GM18526 (cell line): ENCODE measurements around the gene TTLL13.

ENCODE experiments used
- POLR2A ChIP-seq: IDR thresholded peaks from 3 replicates; pipeline ENCODE4 v1.6.1; 2011; ENCODE audit not compliant: insufficient read length; ENCODE audit errors: extremely low read depth

Gene TTLL13

DNA sequence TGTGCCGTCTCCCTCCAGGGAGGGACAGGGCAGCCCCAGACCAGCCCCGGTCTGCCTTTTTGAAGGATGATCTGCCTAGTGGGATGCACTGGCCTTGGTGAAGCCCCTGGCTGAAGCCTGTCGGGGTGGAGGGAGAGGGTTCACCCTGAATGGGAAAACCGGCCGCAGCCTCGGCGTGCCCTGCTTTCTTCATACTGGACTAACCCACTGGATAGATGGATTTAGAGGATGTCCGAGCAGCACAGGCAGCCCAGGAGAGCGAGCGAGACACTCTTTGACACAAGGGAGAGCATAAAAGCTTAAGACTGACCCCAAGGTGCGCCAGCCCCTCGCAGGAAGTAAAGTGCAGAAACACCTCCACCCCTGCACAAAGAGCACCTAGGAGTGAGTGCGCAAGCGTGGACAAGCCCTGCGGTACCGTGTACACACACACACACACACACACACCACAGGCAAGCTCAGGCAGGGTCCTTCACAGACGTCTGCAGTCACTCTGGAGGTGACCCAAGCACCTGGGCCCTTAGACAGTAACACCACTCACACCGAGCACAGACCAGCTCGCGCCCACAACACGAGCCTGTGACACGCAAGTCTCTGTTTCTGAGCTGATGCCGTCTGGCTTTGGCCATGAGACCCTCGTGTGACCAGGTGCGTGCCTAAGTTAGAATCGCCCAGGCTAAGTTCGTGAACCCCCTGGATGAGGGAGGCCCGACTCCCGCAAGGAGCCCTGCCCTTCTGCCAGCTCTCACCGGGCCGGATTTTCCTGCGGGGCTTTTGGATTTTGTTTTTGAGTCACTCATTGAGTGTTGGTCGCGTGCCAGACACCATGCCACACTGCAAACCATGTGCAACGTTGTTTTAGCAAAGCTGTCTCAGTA, 36.9 kb upstream of the TTLL13 start:
- TF ChIP-seq POLR2A: no peak

DNA sequence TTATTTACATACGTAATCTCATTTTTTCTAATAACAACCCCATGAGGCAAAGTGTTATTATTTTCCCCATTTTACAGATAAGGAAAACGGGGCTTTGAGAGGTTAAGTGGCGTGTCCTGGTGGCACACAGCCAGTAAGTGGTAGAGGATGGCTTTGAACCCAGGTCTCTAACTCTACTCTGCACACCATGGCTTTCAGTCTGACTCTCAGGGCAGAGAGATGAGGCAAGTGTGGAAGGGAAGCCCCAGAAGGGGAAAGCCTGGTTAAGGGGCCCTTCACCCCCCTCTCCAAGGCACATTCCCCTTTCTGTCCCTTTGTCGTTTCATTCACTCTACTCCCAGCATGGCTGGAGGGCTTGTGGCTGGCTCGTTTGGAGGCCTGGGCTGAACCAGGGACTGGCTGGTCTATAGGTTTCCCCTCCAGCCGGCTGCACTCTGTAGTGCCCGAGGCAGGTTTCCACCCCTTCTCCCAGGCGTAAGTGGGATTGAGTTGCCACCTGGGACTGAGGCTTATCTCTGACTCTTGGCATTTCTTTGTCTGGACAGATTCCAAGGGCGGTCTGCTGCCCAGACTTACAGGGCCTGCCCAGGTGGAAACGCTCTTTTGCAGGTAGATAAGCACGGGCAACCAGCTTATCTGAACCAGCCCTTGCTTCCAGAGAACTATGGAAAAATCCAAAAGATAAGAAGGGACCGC, 36.1 kb upstream of the TTLL13 start:
- no peak for TF ChIP-seq POLR2A

DNA sequence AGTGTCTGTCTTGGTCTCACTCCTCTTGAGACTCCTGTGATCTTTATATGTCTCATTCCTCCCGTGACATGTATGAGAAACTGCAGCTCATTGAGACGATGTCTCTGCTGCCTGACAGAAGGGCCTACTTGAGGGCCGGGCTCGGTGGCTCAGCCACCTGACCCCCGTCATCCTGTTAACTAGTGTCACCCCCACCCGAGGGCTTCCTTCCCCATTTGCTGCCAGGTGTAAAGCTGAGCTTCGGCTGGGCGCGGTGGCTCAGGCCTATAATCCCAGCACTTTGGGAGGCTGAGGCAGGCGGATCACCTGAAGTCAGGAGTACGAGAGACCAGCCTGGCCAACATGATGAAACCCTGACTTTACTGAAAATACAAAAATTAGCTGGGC, 35.5 kb upstream of the TTLL13 start:
- no peak for TF ChIP-seq POLR2A

DNA sequence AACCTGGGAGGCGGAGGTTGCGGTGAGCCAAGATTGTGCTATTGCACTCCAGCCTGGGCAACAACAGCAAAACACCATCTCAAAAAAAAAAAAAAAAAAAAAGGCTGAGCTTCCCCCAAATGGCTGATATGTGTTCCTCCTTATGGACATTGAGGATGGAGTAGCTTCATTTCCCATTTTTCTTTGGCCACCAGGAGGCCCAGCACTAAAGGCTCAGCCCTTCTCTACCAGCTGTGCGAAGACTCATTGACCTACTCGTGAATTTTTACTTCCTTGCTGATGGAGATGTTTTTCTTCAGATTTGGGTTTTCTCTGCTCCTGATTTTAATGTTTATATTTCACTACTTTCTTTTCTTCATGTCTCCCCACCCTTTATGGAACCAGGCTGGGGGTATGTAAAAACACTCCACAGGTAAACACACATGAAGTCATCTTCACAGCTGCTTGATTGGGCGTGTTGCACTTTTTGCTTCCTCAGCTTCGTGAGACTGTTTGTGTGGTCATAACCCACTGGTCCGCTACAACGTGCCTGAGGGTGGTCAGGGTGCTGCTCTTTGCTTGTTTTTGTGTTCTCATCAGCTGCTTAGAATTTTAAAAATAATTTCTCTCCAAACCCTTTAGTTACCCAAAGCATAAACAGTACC, 34.7 kb upstream of the TTLL13 start:
- TF ChIP-seq POLR2A: no peak

DNA sequence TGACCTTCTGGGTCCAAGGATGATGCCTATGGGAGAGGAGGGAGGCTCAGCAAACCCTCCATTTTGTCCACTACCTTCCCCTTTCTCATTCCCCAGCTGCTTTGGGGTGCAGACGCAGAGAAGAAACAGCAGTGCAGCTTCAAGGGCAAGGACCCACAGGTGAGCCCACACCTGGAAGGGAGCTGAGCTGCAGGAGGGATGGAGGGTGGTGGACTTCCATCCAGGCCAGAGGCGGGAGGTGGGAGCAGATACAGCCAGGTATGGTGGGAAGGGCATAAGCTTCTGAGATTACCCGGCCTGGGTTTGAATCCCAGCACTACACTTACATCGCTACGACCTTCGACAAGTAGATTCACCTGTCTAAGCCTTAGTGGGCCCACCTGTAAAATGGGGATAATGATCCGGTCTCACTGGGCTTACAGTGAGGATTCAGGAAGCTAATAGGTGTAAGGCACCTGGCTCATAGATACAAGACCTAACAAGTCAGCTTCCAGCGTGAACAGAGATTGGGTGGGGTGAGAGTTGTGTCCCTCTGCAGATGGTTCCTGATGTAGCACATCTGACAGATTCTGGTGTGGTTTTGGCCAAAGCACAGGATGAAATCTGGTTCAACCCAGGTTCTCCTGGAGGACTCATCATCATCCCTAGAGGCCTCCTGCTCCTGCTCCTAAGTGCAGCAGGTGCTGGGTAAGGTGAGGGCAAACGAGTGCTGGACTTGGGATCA, 31.5 kb upstream of the TTLL13 start:
- no peak for TF ChIP-seq POLR2A

DNA sequence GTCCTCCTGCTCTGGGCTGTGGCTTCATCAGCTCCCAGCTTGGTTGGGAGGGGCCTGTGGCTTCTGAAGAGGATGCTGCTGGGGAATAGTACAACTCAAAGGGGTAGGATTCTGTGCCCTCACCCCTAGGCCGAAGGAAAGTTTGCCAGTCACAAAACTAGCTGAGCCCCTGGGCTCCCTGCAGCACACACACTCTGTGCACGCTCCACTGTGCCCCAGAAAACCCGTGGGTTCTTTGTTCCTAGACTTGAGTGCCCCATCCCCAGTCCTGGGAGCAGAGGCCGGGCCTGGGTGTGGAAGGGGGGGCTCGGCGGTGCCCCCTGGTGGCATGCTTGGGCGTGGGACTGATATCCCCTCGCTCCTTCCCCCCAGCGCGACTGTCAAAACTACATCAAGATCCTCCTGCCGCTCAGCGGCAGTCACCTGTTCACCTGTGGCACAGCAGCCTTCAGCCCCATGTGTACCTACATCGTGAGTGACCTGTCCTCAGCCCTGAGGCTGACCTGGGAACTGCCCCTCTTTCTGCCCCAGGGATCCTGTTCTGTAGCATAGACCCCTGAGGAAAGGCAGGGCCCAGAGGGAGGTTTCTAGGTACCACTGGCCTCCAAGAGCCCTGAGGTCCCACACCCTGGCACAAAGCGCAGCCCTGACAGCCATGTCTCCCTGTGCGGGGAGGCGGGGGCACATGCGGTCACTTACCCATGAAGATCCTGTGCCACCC, 29.8 kb upstream of the TTLL13 start:
- no peak for TF ChIP-seq POLR2A

DNA sequence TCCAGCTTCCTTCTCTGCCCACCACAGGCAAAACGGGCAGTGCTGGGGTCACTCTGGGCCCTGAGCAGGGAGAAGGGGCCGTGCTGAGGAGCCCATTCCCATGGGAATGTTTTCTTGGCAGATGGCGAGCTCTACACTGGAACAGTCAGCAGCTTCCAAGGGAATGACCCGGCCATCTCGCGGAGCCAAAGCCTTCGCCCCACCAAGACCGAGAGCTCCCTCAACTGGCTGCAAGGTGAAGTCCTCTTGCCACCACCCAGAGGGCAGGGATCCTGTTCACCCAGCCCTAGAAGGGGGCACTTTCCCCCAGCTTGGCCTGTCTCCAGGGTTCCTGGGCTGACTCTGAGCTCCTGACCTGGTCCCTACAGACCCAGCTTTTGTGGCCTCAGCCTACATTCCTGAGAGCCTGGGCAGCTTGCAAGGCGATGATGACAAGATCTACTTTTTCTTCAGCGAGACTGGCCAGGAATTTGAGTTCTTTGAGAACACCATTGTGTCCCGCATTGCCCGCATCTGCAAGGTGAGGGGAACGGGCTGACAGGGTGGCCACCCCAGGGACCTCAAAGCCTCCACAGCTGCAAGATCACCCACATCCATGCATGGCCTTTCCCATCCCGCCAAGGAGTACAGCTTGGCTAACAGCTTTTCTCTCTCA, 28.0 kb upstream of the TTLL13 start:
- TF ChIP-seq POLR2A: no peak

DNA sequence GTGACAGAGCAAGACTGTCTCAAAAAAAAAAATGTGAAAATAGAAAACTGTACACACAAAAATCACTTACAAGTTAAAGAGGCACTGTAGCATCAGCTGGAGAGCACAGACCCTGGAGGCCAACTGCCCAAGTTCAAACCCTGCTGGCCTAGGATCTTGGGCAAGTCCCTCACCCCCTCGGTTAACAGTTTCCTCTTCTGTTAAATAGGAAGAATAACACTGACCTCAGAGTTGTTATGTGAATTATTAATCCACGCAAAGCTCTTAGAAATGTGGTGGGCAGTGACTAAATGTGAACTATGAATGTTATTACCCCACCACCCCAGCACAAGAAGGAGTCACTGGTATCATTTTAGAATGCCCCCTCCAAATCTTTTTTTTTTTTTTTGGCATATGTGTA, 26.8 kb upstream of the TTLL13 start:
- TF ChIP-seq POLR2A: no peak

DNA sequence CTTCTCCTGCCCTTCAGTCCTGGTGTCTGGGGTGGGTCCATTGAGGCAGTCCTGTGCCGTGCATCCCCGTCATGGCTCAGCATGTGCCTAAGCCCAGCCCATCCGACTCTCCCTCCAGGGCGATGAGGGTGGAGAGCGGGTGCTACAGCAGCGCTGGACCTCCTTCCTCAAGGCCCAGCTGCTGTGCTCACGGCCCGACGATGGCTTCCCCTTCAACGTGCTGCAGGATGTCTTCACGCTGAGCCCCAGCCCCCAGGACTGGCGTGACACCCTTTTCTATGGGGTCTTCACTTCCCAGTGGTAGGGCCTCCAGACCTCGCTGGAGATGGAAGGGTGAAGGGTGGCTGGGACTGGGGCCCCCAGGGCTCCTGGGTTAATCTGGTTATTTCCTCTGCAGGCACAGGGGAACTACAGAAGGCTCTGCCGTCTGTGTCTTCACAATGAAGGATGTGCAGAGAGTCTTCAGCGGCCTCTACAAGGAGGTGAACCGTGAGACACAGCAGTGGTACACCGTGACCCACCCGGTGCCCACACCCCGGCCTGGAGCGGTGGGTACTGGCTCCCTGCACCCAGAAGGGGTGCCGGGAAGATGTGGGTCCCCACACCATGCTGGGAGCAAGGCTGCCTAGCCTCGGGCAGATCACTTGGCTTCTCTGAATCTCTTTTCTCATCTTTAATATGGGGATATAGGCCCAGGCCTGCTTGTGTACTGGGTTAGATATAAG, 25.8 kb upstream of the TTLL13 start:
- TF ChIP-seq POLR2A: no peak

DNA sequence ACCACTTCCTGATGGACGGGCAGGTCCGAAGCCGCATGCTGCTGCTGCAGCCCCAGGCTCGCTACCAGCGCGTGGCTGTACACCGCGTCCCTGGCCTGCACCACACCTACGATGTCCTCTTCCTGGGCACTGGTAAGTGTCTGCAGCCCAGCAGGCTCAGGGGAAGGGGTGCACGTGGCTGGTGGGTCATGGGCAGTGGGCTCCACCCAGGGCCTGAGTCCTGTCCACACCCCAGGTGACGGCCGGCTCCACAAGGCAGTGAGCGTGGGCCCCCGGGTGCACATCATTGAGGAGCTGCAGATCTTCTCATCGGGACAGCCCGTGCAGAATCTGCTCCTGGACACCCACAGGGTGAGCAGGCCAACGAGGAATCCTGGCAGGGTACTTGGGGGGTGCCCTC, 24.3 kb upstream of the TTLL13 start:
- no peak for TF ChIP-seq POLR2A

DNA sequence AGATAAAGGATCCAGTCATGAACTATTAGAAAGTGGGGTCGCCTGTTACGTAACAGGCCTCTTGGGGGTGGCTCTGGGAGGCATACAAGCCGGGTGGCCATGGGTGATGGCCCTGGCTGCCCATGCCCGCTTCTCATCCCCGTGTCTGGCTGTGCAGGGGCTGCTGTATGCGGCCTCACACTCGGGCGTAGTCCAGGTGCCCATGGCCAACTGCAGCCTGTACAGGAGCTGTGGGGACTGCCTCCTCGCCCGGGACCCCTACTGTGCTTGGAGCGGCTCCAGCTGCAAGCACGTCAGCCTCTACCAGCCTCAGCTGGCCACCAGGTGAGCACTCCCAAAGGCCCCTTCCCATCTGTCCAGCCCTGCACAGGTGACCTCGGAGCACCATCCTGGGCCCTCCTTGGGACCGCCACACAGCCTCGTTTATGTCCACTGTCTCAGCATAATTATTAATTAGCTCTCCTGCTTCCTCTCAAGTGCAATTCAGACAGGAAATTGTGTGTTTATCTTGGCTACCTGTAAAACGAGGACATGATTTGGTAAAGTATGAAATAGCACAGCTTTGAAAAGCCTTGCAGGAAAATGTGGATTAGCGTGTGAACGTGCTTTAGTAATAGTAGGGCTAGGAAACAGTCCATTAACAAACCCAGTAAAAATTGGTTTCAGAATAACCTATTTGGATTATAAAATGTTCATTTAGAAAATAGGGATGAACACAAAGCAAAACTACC, 23.7 kb upstream of the TTLL13 start:
- TF ChIP-seq POLR2A: no peak

DNA sequence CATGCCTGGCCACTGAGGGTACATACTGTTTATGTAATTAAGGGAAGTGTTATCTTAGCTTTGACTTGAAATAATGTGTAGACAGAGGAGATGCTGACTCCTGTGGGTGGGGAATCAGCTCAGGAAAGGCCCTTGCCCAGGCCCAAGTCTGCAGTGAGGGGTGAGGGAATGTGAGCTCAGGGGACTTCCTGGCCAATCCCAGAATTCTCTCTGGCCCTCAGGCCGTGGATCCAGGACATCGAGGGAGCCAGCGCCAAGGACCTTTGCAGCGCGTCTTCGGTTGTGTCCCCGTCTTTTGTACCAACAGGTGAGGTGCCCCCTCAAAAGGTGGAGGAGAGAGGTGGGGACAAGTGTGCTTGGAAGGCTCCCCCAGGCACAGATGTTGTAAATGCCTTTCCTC, 22.0 kb upstream of the TTLL13 start:
- TF ChIP-seq POLR2A: no peak

DNA sequence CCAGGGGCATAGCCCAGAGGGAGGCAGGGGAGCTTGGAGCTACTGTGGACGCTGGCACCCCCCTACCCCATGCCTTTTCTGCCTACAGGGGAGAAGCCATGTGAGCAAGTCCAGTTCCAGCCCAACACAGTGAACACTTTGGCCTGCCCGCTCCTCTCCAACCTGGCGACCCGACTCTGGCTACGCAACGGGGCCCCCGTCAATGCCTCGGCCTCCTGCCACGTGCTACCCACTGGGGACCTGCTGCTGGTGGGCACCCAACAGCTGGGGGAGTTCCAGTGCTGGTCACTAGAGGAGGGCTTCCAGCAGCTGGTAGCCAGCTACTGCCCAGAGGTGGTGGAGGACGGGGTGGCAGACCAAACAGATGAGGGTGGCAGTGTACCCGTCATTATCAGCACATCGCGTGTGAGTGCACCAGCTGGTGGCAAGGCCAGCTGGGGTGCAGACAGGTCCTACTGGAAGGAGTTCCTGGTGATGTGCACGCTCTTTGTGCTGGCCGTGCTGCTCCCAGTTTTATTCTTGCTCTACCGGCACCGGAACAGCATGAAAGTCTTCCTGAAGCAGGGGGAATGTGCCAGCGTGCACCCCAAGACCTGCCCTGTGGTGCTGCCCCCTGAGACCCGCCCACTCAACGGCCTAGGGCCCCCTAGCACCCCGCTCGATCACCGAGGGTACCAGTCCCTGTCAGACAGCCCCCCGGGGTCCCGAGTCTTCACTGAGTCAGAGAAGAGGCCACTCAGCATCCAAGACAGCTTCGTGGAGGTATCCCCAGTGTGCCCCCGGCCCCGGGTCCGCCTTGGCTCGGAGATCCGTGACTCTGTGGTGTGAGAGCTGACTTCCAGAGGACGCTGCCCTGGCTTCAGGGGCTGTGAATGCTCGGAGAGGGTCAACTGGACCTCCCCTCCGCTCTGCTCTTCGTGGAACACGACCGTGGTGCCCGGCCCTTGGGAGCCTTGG, 21.3 kb upstream of the TTLL13 start:
- no peak for TF ChIP-seq POLR2A
